Transverse colon (tissue), 4 donors: ENCODE measurements around the gene SERPINB8. TPM values are rescaled to one million over a fixed set of nuclear protein-coding genes. Genes with fewer than 3 reads are reported as not detected.
A peak's percentile ranks its signal among the peaks of the same experiment; 100 is the strongest.

Experiments
- DNase-seq: peaks from one replicate; pipeline ENCODE4 v3.0.0-alpha.2; 2019
- H3K27ac ChIP-seq, 4 donors: fragments of 200-600 bp; sonication (generic); 2 replicates each; pipeline ENCODE4 v1.5.1; 2016 to 2018; ENCODE audit warnings: inconsistent platforms in 4 of 4
- H3K27me3 ChIP-seq: fragments of 200-600 bp; sonication (generic); 2 replicates; pipeline ENCODE4 v1.5.1; 2017; ENCODE audit warnings: inconsistent platforms
- H3K36me3 ChIP-seq, 4 donors: fragments of 200-600 bp; sonication (generic); 2 replicates each; pipeline ENCODE4 v1.5.1; 2017 to 2019; ENCODE audit warnings: inconsistent platforms in 4 of 4
- H3K4me1 ChIP-seq, 4 donors: fragments of 200-600 bp; sonication (generic); 2 replicates each; pipeline ENCODE4 v1.5.1; 2017 to 2020; ENCODE audit warnings: inconsistent platforms in 4 of 4
- H3K4me3 ChIP-seq, 4 donors: fragments of 200-600 bp; sonication (generic); 1 replicate in 1 of 4; 2 replicates in 3 of 4; pipeline versions ENCODE4 v1.5.1 to v1.6.1; 2017 to 2019; ENCODE audit warnings: inconsistent platforms in 4 of 4
- H3K9me3 ChIP-seq, 2 donors: fragments of 200-600 bp; sonication (generic); 2 replicates each; pipeline ENCODE4 v1.5.1; 2017 to 2019; ENCODE audit warnings: inconsistent platforms in 2 of 2
- EP300 ChIP-seq: sonication (generic); formaldehyde crosslinking; IDR thresholded peaks from one replicate; pipeline ENCODE4 v1.6.1; 2017; ENCODE audit warnings: antibody characterized with exemption, low read depth
- POLR2A ChIP-seq: fragments of 450-650 bp; IDR thresholded peaks from one replicate; pipeline ENCODE4 v1.6.1; 2016; ENCODE audit warnings: antibody characterized with exemption, mild to moderate bottlenecking, moderate library complexity
- POLR2AphosphoS5 ChIP-seq, 3 donors: sonication (generic); formaldehyde crosslinking; IDR thresholded peaks; one replicate each; pipeline ENCODE4 v1.6.1; 2016; ENCODE audit warnings: antibody characterized with exemption in 3 of 3
- WGBS, 2 donors: methylation state at CpG; one replicate each; pipeline ENCODE4 v1.1.5; 2018; ENCODE audit warnings: low coverage in 1 of 2; 5-methylcytosine and 5-hydroxymethylcytosine counted together
- in situ Hi-C, 4 donors: fragments of 200-750 bp; cut with MboI; loops; one replicate each; pipeline versions ENCODE4 v1.15.0 to v1.15.1; 2017; ENCODE audit warnings: low sequenced_read_pairs in 3 of 4, low pct_ligation_motif_present in 1 of 4, low pct_unique_long_range_greater_than_20kb in 1 of 4
- intact Hi-C: fragments of 100-400 bp; cut with DNase I; formaldehyde crosslinking; loops from one replicate; pipeline ENCODE4 v1.15.1; 2023; ENCODE audit warnings: low total_unique reads
- total RNA-seq, 4 donors: library from RNA; depleted of rRNA; stranded (reverse); fragments of >200 nt; gene quantifications; one replicate each; pipeline ENCODE4 v1.1.0, GENCODE V29; 2016
- TF ChIP-seq, protein P1 (sequence below), 5 experiments: fragments of 200-600 bp in 3 of 5; fragments of 450-650 bp in 2 of 5; sonication (generic) in 3 of 5; IDR thresholded peaks; 1 replicate in 2 of 5; 2 replicates in 3 of 5; pipeline ENCODE4 v1.5.1; 2016 to 2017; ENCODE audit warnings: antibody characterized with exemption in 5 of 5, inconsistent platforms in 3 of 5, mild to moderate bottlenecking in 2 of 5, moderate library complexity in 1 of 5

The SERPINB8 gene
- total RNA-seq, 4 donors from 2014 or later: 3.0 to 15.7 (median 13.5) TPM

DNA sequence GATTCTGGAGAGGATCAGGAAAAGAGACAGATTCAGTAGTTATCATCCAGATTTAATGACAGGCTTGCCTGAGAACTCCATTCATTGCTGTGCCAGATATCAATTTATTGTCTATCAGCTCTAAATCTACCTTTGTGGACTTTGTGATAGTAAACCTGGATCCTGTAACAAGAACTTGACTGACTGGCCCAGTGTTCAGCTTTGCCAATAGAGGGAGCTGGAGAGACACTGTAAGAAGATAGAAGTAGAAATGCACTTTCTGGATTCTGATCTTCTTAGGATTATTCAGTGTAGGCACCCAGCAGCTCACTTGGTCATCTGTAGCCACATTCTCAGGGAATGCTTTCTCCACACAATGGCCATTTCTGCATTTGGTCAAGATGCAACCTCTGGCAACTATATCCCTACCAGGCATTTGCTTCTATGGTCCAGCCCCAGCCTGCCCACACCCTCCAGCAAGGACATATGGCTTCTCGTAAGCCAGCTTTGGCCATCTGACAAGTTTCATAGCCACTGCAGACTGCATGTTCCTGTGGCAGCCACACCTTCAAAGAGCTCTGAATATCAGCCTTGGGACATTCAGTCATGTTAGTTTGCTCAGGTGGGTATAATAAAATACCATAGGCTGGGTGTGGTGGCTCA, 6.1 kb upstream of the SERPINB8 start:
- Histone ChIP-seq H3K27me3 (no peaks in the 10 kb centered on the region), H3K4me1 (peaks cover 0 to 15% (median 4%) of the 10 kb centered on the region in 4 donors), H3K4me3 (no peak overlapping the region), H3K36me3 (no peaks in the 10 kb centered on the region), H3K9me3 (no peaks in the 10 kb centered on the region), H3K27ac (peak overlapping the region; percentile 61 to 75 (median 69))
- intact Hi-C loops: loop anchor here (5.0 kb wide), 1 partner anchor 34 kb away; no protein-coding TSS in a partner anchor
- WGBS, 2 donors: 20 to 36% methylated on average over 1 of the region's 1 CpG
- peak; percentile 66 for DNase-seq
- no peak for TF ChIP-seq EP300
- TF ChIP-seq, protein P1, sequence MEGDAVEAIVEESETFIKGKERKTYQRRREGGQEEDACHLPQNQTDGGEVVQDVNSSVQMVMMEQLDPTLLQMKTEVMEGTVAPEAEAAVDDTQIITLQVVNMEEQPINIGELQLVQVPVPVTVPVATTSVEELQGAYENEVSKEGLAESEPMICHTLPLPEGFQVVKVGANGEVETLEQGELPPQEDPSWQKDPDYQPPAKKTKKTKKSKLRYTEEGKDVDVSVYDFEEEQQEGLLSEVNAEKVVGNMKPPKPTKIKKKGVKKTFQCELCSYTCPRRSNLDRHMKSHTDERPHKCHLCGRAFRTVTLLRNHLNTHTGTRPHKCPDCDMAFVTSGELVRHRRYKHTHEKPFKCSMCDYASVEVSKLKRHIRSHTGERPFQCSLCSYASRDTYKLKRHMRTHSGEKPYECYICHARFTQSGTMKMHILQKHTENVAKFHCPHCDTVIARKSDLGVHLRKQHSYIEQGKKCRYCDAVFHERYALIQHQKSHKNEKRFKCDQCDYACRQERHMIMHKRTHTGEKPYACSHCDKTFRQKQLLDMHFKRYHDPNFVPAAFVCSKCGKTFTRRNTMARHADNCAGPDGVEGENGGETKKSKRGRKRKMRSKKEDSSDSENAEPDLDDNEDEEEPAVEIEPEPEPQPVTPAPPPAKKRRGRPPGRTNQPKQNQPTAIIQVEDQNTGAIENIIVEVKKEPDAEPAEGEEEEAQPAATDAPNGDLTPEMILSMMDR (IDR thresholded peaks at IDR 0.05): peak; percentile 79 to 85 (median 81)
- in situ Hi-C loops: no loop called here

DNA sequence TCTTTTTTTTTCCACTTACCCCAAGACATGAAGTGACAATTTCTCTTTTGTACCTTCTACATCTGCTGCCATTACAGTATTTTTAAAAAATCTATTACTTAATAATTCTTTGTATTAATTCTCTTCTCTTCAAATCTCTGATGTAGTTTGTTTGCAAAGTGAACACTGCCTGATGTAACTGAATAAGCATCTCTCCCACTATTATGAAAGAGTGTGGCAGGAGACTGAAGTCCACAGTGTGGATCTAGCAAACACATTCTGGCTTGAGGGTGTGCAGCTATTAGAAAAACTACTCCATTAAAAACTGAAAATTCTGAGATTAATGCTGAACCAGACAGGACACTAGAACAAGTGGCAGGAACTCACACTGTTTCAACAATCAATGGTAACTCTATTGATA, 5.0 kb upstream of the SERPINB8 start:
- H3K27me3 ChIP-seq: no peaks in the 10 kb centered on the region
- TF ChIP-seq, protein P1 (IDR thresholded peaks at IDR 0.05): no peak
- no peak for TF ChIP-seq EP300
- TF ChIP-seq POLR2A: no peak
- TF ChIP-seq POLR2AphosphoS5 (IDR thresholded peaks at IDR 0.05): no peak
- intact Hi-C loops: loop anchor here (5.0 kb wide), 2 partner anchors 32 to 1363 kb away; no protein-coding TSS in a partner anchor
- H3K4me3 ChIP-seq: no peak overlapping the region
- in situ Hi-C loops: no loop called here
- no peaks in the 10 kb centered on the region for H3K36me3 ChIP-seq
- H3K4me1 ChIP-seq: peaks cover 0 to 24% (median 9%) of the 10 kb centered on the region in 4 donors
- H3K27ac ChIP-seq: no peak overlapping the region
- DNase-seq: no peak
- no peaks in the 10 kb centered on the region for H3K9me3 ChIP-seq

DNA sequence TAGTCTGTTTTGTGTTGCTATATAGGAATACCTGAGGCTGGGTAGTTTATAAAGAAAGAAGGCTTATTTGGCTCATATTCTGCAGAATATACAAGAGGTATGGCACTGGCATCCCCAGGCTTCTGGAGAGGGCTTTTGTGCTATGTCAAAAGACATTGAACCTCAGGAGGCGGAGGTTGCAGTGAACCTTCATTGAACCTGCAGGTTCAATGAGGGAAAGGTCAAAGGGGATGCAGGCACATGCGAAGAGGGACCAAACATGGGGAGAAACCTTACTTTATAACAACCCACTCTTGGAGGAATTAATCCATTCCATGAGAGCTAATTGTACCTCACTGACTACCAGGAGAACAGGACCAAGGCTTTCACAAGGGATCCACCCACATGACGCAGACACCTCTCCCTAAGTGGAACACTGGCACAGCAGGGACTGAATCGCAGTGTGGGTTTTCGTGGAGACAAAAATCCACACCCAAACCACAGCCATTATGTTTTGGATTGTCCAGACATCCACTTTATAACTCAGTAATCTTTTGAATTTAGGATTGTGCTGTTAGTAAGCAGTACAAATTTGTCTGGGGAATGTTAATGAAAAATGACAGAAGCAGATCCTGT, 4.1 kb upstream of the SERPINB8 start:
- Histone ChIP-seq H3K27me3 (no peaks in the 10 kb centered on the region), H3K9me3 (no peaks in the 10 kb centered on the region), H3K4me3 (no peak overlapping the region), H3K4me1 (peaks cover 0 to 25% (median 10%) of the 10 kb centered on the region in 4 donors), H3K36me3 (no peaks in the 10 kb centered on the region), H3K27ac (no peak overlapping the region)
- WGBS, 2 donors: 87% methylated on average over 5 of the region's 5 CpGs; no CpG with 5 or more reads in 1 of the 2 donors
- in situ Hi-C loops (no loop called here), intact Hi-C loops (loop anchor here (5.0 kb wide), 1 partner anchor 1364 kb away; no protein-coding TSS in a partner anchor)
- DNase-seq: no peak
- TF ChIP-seq POLR2A: no peak
- no peak for TF ChIP-seq POLR2AphosphoS5 (IDR thresholded peaks at IDR 0.05)
- TF ChIP-seq, protein P1 (IDR thresholded peaks at IDR 0.05): no peak
- TF ChIP-seq EP300: no peak

DNA sequence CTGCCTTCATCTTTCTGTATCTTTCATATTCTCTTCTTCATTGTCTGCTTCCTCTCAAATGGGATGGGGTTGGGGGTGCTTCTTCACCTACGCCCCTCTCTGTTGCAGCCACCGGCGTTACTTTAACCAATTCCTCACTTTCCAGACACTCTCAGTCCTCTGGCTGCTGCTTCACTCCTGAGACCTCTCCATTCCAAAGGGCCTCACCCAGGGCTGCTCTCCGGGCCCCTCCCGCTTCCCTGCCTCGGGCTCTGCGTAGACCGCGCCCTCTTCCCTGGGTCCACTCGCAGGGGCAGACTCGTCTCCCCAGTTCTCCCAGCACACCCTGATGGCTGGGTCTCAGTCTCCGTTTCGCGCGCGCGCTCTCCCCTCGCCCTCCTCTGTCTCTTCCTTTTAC, 926 bp downstream of the SERPINB8 start:
- no peaks in the 10 kb centered on the region for H3K36me3 ChIP-seq
- intact Hi-C loops: no loop called here
- H3K9me3 ChIP-seq: no peaks in the 10 kb centered on the region
- peaks cover 0 to 22% (median 14%) of the 10 kb centered on the region in 4 donors for H3K4me1 ChIP-seq
- no peaks in the 10 kb centered on the region for H3K27me3 ChIP-seq
- TF ChIP-seq EP300: no peak
- TF ChIP-seq, protein P1 (IDR thresholded peaks at IDR 0.05): no peak
- TF ChIP-seq POLR2AphosphoS5 (IDR thresholded peaks at IDR 0.05): no peak
- TF ChIP-seq POLR2A: no peak
- DNase-seq: peak; percentile 70
- in situ Hi-C loops: no loop called here
- H3K4me3 ChIP-seq: peak overlapping the region; percentile 72 to 91 (median 75)
- H3K27ac ChIP-seq: peak overlapping the region; percentile 97 to 100 (median 98)
- 0 to 42% methylated on average over 1 to 18 of the region's 18 CpGs for WGBS, 2 donors
